ENCODE results near the gene NAGLU. TPM values are rescaled to one million over a fixed set of nuclear protein-coding genes. Genes with fewer than 3 reads are reported as not detected.
A peak's percentile ranks its signal among the peaks of the same experiment; 100 is the strongest.

NAGLU gene
- total and polyA plus RNA-seq, 2 of the 13 experiments (the other 11 are each of a cell fraction or from before 2014, with no cell fraction given), result 28.2 to 40.1 TPM

- TF ChIP-seq SPEN (CRISPR knock-in tag; IDR thresholded peaks at IDR 0.05; ENCODE audit: low read depth) (peak; percentile 79), CHD2 (IDR thresholded peaks at IDR 0.05; ENCODE audit: low read depth, low read length) (peak; percentile 11; the same call in 1 of the 2 replicates), ZNF75D (CRISPR knock-in tag; IDR thresholded peaks at IDR 0.05; ENCODE audit: borderline replicate concordance) (no peak), MAZ (IDR thresholded peaks at IDR 0.05; ENCODE audit: borderline replicate concordance, low read depth, low read length) (peak; percentile 3; the same call in 1 of the 2 replicates), MAZ (CRISPR knock-in tag; IDR thresholded peaks at IDR 0.05; ENCODE audit: low read depth) (peak; percentile 92), ZNF232 (CRISPR knock-in tag; IDR thresholded peaks at IDR 0.05; ENCODE audit: borderline replicate concordance) (0 out of 2 replicates have a peak, but pooled peaks have one; percentile 23), ARHGAP35 (CRISPR knock-in tag; IDR thresholded peaks at IDR 0.05; ENCODE audit: borderline replicate concordance) (peak; percentile 28; the same call in 1 of the 2 replicates), SKI (IDR thresholded peaks at IDR 0.05; ENCODE audit: partially characterized antibody) (peak; percentile 33), IRF9 (CRISPR knock-in tag; IDR thresholded peaks at IDR 0.05; ENCODE audit: borderline replicate concordance) (peak; percentile 65; the same call in 1 of the 2 replicates), ZBTB14 (CRISPR knock-in tag; IDR thresholded peaks at IDR 0.05) (peak; percentile 99), TCF12 (IDR thresholded peaks at IDR 0.05) (no peak), TCF12 (CRISPR knock-in tag; IDR thresholded peaks at IDR 0.05) (no peak), GABPB1 (CRISPR knock-in tag; IDR thresholded peaks at IDR 0.05) (peak; percentile 97), CREB3 (CRISPR knock-in tag; IDR thresholded peaks at IDR 0.05) (0 out of 2 replicates have a peak, but pooled peaks have one; percentile 72), CBX5 (CRISPR knock-in tag; IDR thresholded peaks at IDR 0.05; ENCODE audit: borderline replicate concordance) (peak; percentile 64; the same call in 1 of the 2 replicates), HIVEP1 (CRISPR knock-in tag; IDR thresholded peaks at IDR 0.05) (peak; percentile 84), NR1H2 (CRISPR knock-in tag; IDR thresholded peaks at IDR 0.05; ENCODE audit: borderline replicate concordance, low read depth) (0 out of 2 replicates have a peak, but pooled peaks have one; percentile 33), KLF11 (CRISPR knock-in tag; IDR thresholded peaks at IDR 0.05) (peak; percentile 18; the same call in 1 of the 2 replicates), AKAP8 (CRISPR knock-in tag; IDR thresholded peaks at IDR 0.05) (peak; percentile 90), FLYWCH1 (CRISPR knock-in tag; IDR thresholded peaks at IDR 0.05) (no peak), ZSCAN29 (CRISPR knock-in tag; conservative IDR thresholded peaks at IDR 0.05) (peak; percentile 78), ZNF253 (CRISPR knock-in tag; IDR thresholded peaks at IDR 0.05; ENCODE audit: borderline replicate concordance) (peak; percentile 81; the same call in 1 of the 2 replicates), ZNF672 (CRISPR knock-in tag; IDR thresholded peaks at IDR 0.05) (no peak), FOSL1 (CRISPR knock-in tag; IDR thresholded peaks at IDR 0.05; ENCODE audit: borderline replicate concordance) (no peak; the same call in 1 of the 2 replicates), ZNF589 (CRISPR knock-in tag; conservative IDR thresholded peaks at IDR 0.05) (peak; percentile 82; the same call in 1 of the 2 replicates), ZNF225 (CRISPR knock-in tag; IDR thresholded peaks at IDR 0.05) (0 out of 2 replicates have a peak, but pooled peaks have one; percentile 12)
These were observed 31.0 kb downstream of the NAGLU start, which contains the start of gene MLX (continued) for GRCh38 chr17:42566883-42567573.

Measured in HepG2 (cell line).